OCI-LY7 (cell line): ENCODE data around the gene ZGRF1. TPM values are rescaled to one million over a fixed set of nuclear protein-coding genes. Genes with fewer than 3 reads are reported as not detected.
A peak's percentile ranks its signal among the peaks of the same experiment; 100 is the strongest.

Experiments used
- BruUV-seq: library from RNA; stranded (reverse); fragments of 400-500 nt; replicated peaks from 2 replicates; lab custom pipeline; 2021; lab: Mats Ljungman, UMichigan
- CTCF ChIA-PET: fragments of 300-600 bp; sonication (Branson Sonifier 250); formaldehyde crosslinking; loops from one replicate; lab custom pipeline; 2022; ENCODE audit warnings: antibody characterized with exemption; ENCODE audit not compliant: unreplicated experiment; lab: Charles Lee
- POLR2A ChIA-PET: fragments of 300-600 bp; sonication (Branson Sonifier 250); formaldehyde crosslinking; loops from one replicate; lab custom pipeline; 2022; ENCODE audit warnings: antibody characterized with exemption; lab: Charles Lee
- DNase-seq: peaks from one replicate; pipeline ENCODE4 v3.0.0-alpha.2; 2015; ENCODE audit warnings: low spot score
- H2AFZ ChIP-seq: fragments of 200-600 bp; sonication (generic), shearing (Covaris generic); 2 replicates; pipeline ENCODE4 v1.6.1; 2014; ENCODE audit warnings: mild to moderate bottlenecking, antibody characterized with exemption, low read length, moderate library complexity
- H3K27ac ChIP-seq: fragments of 200-600 bp; sonication (generic); 2 replicates; pipeline ENCODE4 v1.5.1; 2014; ENCODE audit warnings: mixed run types, low read depth, mild to moderate bottlenecking, moderate library complexity, low read length, inconsistent platforms; ENCODE audit not compliant: poor library complexity, severe bottlenecking
- H3K36me3 ChIP-seq: fragments of 200-600 bp; sonication (generic); 2 replicates; pipeline ENCODE4 v1.6.1; 2014; ENCODE audit warnings: mild to moderate bottlenecking, antibody characterized with exemption, low read length, moderate library complexity, mixed read lengths; ENCODE audit not compliant: insufficient read depth
- H3K4me1 ChIP-seq: fragments of 200-600 bp; sonication (generic); 2 replicates; pipeline ENCODE4 v1.5.1; 2014; ENCODE audit warnings: mild to moderate bottlenecking, low read length; ENCODE audit not compliant: insufficient read depth, poor library complexity, severe bottlenecking
- H3K4me2 ChIP-seq: fragments of 200-600 bp; sonication (generic); 2 replicates; pipeline ENCODE4 v1.6.1; 2014; ENCODE audit warnings: mild to moderate bottlenecking, low read length
- H3K4me3 ChIP-seq: fragments of 200-600 bp; sonication (generic); 2 replicates; pipeline ENCODE4 v1.5.1; 2014; ENCODE audit warnings: mild to moderate bottlenecking, low read depth, low read length; ENCODE audit not compliant: poor library complexity, severe bottlenecking
- H3K79me2 ChIP-seq: fragments of 200-600 bp; sonication (generic); 2 replicates; pipeline ENCODE4 v1.6.1; 2016; ENCODE audit warnings: low read depth, mild to moderate bottlenecking, low read length, moderate library complexity, mixed read lengths; ENCODE audit not compliant: insufficient read depth
- H3K9me2 ChIP-seq: fragments of 200-600 bp; sonication (generic); 2 replicates; pipeline ENCODE4 v1.6.1; 2016; ENCODE audit warnings: mild to moderate bottlenecking, low read length, mixed read lengths; ENCODE audit not compliant: insufficient read depth
- H3K9me3 ChIP-seq: fragments of 200-600 bp; sonication (generic); 2 replicates; pipeline ENCODE4 v1.6.1; 2014; ENCODE audit warnings: mild to moderate bottlenecking, mixed run types, low read length, mixed read lengths
- H4K20me1 ChIP-seq: fragments of 200-600 bp; sonication (generic); 2 replicates; pipeline ENCODE4 v1.6.1; 2014; ENCODE audit warnings: mild to moderate bottlenecking, antibody characterized with exemption, low read length, moderate library complexity, mixed read lengths; ENCODE audit not compliant: insufficient read depth
- CTCF ChIP-seq: fragments of 200-600 bp; sonication (generic); conservative IDR thresholded peaks from 2 replicates; pipeline ENCODE4 v1.5.1; 2014; ENCODE audit warnings: mild to moderate bottlenecking, antibody characterized with exemption, low read length, moderate library complexity, mixed read lengths
- EZH2phosphoT487 ChIP-seq: fragments of 200-600 bp; sonication (generic); IDR thresholded peaks from 2 replicates; pipeline ENCODE4 v1.6.1; 2018; ENCODE audit warnings: low read depth, borderline replicate concordance, mild to moderate bottlenecking, mixed run types, antibody characterized with exemption, low read length, moderate library complexity, mixed read lengths
- intact Hi-C: fragments of 100-400 bp; cut with micrococcal nuclease; formaldehyde crosslinking; loops from one replicate; pipeline ENCODE4 v1.10.0; 2022; ENCODE audit not compliant: unreplicated experiment
- total RNA-seq, 2 experiments: library from RNA; depleted of rRNA in 1 of 2; stranded (reverse); fragments of >200 nt in 1 of 2; shearing (Covaris generic) in 1 of 2; gene quantifications; 2 replicates each; pipeline ENCODE4 v1.2.3, GENCODE V29; 2014 to 2022

ZGRF1 gene
- total RNA-seq, 2 experiments from 2014 or later = 54.4 to 68.1 TPM

DNA sequence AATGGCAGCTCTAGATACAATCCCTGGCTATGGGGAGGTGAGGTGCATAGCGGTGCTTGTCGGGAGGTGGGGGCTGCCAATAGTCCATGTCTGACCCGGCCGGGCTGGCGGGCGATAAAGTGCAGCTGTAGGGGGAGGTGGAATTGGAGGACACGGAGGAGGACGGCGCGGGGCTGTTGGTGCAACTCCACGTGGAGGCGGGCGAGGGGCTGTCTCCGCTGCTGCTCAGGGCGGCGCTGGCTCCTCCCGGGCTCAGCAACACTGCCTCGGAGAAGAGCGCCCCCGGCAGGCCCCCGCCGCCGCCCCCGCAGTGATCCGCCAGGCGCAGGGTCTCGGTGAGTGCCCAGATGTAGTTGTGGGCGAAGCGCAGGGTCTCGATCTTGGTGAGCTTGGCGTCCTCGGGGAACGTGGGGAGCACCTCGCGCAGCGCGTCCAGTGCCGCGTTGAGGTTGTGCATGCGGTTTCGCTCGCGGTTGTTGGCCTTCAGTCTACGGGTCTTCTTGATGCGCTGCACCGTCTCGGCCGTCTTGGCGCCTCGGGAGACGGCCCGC lies 122.0 kb downstream of the ZGRF1 start:
- Histone ChIP-seq H3K79me2 (no peaks in the 10 kb centered on the region), H3K4me3 (peak overlapping the region; percentile 67), H2AFZ (peak overlapping the region; percentile 70), H3K9me2 (no peaks in the 10 kb centered on the region), H3K4me2 (peak overlapping the region; percentile 92), H3K4me1 (peaks cover 34% of the 10 kb centered on the region), H3K36me3 (no peaks in the 10 kb centered on the region), H3K27ac (no peak overlapping the region), H3K9me3 (no peaks in the 10 kb centered on the region), H4K20me1 (no peaks in the 10 kb centered on the region)
- CTCF ChIA-PET = no interaction called here
- POLR2A ChIA-PET = interaction anchor here (1.0 to 1.1 kb wide), 2 partner anchors 8 to 19 kb away, joined by 3 read pairs; no protein-coding TSS in a partner anchor
- intact Hi-C loops = no loop called here
- BruUV-seq = no TSS peak
- TF ChIP-seq CTCF (peak; percentile 63), EZH2phosphoT487 (no peak)
- DNase-seq = peak; percentile 26

DNA sequence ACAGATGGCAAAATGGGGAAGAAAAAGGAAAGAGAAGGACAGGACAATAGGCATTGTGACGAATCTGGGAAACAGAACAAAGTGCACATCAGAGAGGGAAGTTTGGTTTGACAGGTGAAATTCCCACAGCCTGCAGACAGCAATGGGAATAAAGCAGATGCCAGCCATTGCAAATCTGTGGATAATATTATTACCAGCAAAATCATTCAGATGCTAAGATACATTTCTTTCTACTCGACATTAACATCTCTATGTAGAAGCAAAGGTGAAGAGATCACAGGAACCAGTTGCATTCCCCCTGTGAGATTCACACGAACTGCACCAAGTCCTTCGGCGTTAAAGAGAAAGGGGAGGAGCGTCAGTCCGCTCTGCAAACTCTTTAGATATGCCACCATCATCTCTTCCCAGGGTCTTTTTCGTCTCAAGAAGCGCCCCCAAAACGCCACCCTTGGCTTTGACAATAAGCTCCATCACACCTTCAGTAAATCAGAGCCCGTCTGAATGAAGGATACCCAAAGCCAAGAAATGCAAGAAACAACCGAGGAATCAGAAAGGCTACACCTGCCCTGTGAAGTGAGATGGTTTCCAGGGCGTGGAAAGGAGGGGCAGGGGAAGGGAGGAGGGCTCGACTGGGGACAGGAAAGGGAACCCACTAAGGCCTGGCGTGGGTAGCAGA lies 122.6 kb downstream of the ZGRF1 start:
- POLR2A ChIA-PET = interaction anchor here (1.0 kb wide), 1 partner anchor 9 kb away, joined by 3 read pairs; no protein-coding TSS in a partner anchor
- H3K4me3 ChIP-seq = peak overlapping the region; percentile 67
- TF ChIP-seq CTCF (no peak), EZH2phosphoT487 (no peak)

DNA sequence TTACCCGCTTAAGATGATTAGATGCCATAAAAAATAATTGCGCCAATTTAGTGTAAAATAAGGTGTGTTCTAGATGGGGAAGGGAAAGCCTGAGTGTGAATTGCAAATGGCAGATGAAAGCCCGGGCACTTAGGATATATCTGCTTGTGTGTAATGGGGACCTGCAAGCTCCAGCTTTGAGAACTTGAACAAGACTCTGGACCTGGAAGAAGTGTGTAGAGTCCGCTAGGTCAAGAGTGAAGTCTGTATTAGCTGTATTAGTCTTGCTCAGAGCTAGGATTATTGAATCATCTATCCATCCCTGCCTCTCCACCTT lies 124.9 kb downstream of the ZGRF1 start:
- H3K4me1 ChIP-seq = peaks cover 19% of the 10 kb centered on the region
- no peaks in the 10 kb centered on the region for H3K79me2 ChIP-seq
- H3K4me2 ChIP-seq = no peak overlapping the region
- ChIA-PET POLR2A (interaction anchor here (1.1 kb wide), 1 partner anchor 22 kb away, joined by 3 read pairs; no protein-coding TSS in a partner anchor), CTCF (no interaction called here)
- no peak overlapping the region for H3K27ac ChIP-seq
- intact Hi-C loops = no loop called here
- no peak overlapping the region for H2AFZ ChIP-seq
- no peak for TF ChIP-seq EZH2phosphoT487
- no peak for TF ChIP-seq CTCF
- H3K9me2 ChIP-seq = no peaks in the 10 kb centered on the region
- DNase-seq = no peak
- BruUV-seq = no TSS peak
- no peak overlapping the region for H3K4me3 ChIP-seq
- no peaks in the 10 kb centered on the region for H3K36me3 ChIP-seq
- H4K20me1 ChIP-seq = no peaks in the 10 kb centered on the region
- no peaks in the 10 kb centered on the region for H3K9me3 ChIP-seq

More for the DNA sequence above, 122.6 kb downstream of the ZGRF1 start:
- H4K20me1 ChIP-seq = no peaks in the 10 kb centered on the region
- H3K4me1 ChIP-seq = peaks cover 34% of the 10 kb centered on the region
- no peaks in the 10 kb centered on the region for H3K9me3 ChIP-seq
- H3K36me3 ChIP-seq = no peaks in the 10 kb centered on the region
- H3K9me2 ChIP-seq = no peaks in the 10 kb centered on the region
- no peak overlapping the region for H3K27ac ChIP-seq
- intact Hi-C loops = no loop called here
- H2AFZ ChIP-seq = peak overlapping the region; percentile 70
- peak overlapping the region; percentile 92 for H3K4me2 ChIP-seq
- H3K79me2 ChIP-seq = no peaks in the 10 kb centered on the region
- no peak for DNase-seq
- no TSS peak for BruUV-seq
- CTCF ChIA-PET = no interaction called here
